ENCODE data around the gene PHACTR1. TPM values are rescaled to one million over a fixed set of nuclear protein-coding genes. Genes with fewer than 3 reads are reported as not detected.

PHACTR1 gene
- total RNA-seq, 1 experiment from 2014 or later = not detected

DNA sequence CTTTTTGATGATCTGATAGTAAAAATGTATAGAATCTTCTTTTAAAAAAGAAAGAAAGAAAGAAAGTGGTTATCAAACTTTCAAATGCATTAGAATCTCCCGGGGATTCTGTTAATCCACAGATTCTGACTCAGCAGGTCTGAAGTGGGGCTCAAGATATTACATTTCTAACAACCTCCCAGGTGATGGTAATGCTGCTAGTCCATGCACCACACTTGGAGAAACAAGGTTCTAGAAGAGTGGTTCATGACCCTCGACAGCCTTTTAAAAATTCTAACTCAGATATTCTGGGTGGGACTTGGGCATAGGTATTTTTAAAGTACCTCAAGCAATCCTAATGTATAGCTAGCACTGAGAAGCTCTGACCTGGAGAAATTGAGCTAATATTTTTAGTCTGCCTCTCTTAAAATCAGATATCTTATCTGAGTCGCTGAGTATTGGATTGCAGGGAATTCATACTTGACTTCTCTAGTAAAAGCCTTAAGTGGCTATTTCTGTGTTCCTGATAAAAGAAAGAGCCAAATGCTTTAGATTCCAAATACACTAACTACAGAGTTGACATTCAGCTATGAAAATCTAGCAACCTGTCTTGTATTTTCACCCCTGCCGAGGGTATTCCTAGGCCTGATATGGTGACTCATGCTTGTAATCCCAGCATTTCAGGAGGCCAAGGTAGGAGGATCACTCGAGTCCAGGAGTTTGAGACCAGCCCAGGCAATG, 252.4 kb downstream of the PHACTR1 start:
- ChIA-PET POLR2A (ENCODE audit: unreplicated experiment) (no interaction called here), CTCF (no interaction called here)
- ATAC-seq (no peak), DNase-seq (no peak)
- Histone ChIP-seq H3K79me2 (ENCODE audit: low read length) (no peaks in the 10 kb centered on the region), H3K4me1 (ENCODE audit: insufficient read depth, low read length) (no peaks in the 10 kb centered on the region), H3K4me2 (ENCODE audit: low read length) (no peak overlapping the region), H3K36me3 (ENCODE audit: low read depth, low read length) (no peaks in the 10 kb centered on the region), H3K4me3 (ENCODE audit: low read length) (no peak overlapping the region), H2AFZ (ENCODE audit: low read length) (no peak overlapping the region), H3K9me2 (replicated peaks; ENCODE audit: low read length) (no peaks in the 10 kb centered on the region), H3K27ac (ENCODE audit: low read length) (no peak overlapping the region), H3K9me3 (ENCODE audit: low read length) (no peaks in the 10 kb centered on the region), H3K27me3 (ENCODE audit: low read length) (peaks cover 74% of the 10 kb centered on the region), H3K9ac (ENCODE audit: low read length) (no peak overlapping the region), H4K20me1 (ENCODE audit: low read length) (no peaks in the 10 kb centered on the region), H3F3A (ENCODE audit: low read length, unreplicated experiment) (no peaks in the 10 kb centered on the region)
- TF ChIP-seq EZH2phosphoT487 (IDR thresholded peaks at IDR 0.05; ENCODE audit: borderline replicate concordance, low read length) (no peak), CTCF (conservative IDR thresholded peaks at IDR 0.05; ENCODE audit: low read depth, low read length) (no peak), EZH2 (IDR thresholded peaks at IDR 0.05; ENCODE audit: low read length, unreplicated experiment) (no peak)
- intact Hi-C loops (cut with micrococcal nuclease) = no loop called here
- no TSS peak for BruUV-seq (replicated peaks)

DNA sequence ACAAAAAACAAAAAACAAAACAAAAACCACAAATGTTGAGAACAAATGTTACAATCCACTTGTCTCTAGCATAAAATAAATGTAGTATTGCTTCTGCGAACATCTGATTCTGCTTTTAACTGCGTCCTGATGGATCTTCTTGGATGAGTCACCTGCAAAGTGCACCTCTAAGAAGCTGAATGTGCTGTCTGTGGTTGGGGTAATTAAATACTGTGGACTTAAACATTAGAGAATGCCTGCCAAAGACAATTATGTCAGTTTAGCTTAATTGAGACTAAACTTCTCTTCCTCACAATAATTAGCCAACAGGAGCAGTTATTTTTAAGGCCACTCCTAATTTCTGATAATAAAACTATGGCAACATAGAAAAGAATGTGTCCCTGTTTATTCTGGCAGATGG, 253.4 kb downstream of the PHACTR1 start:
- intact Hi-C loops (cut with micrococcal nuclease) = no loop called here
- H3K27me3 ChIP-seq (ENCODE audit: low read length) = peaks cover 78% of the 10 kb centered on the region
- BruUV-seq (replicated peaks) = no TSS peak
- ChIA-PET CTCF (no interaction called here), POLR2A (ENCODE audit: unreplicated experiment) (no interaction called here)
- no peaks in the 10 kb centered on the region for H3K36me3 ChIP-seq (ENCODE audit: low read depth, low read length)
- no peak overlapping the region for H3K4me3 ChIP-seq (ENCODE audit: low read length)
- H3K79me2 ChIP-seq (ENCODE audit: low read length) = no peaks in the 10 kb centered on the region
- H3F3A ChIP-seq (ENCODE audit: low read length, unreplicated experiment) = no peaks in the 10 kb centered on the region
- DNase-seq = no peak
- no peak overlapping the region for H3K9ac ChIP-seq (ENCODE audit: low read length)
- ATAC-seq = no peak
- TF ChIP-seq EZH2 (IDR thresholded peaks at IDR 0.05; ENCODE audit: low read length, unreplicated experiment) (no peak), CTCF (conservative IDR thresholded peaks at IDR 0.05; ENCODE audit: low read depth, low read length) (no peak), EZH2phosphoT487 (IDR thresholded peaks at IDR 0.05; ENCODE audit: borderline replicate concordance, low read length) (no peak)
- no peak overlapping the region for H3K27ac ChIP-seq (ENCODE audit: low read length)
- no peaks in the 10 kb centered on the region for H3K9me2 ChIP-seq (replicated peaks; ENCODE audit: low read length)
- no peaks in the 10 kb centered on the region for H4K20me1 ChIP-seq (ENCODE audit: low read length)
- no peak overlapping the region for H3K4me2 ChIP-seq (ENCODE audit: low read length)
- H2AFZ ChIP-seq (ENCODE audit: low read length) = no peak overlapping the region
- H3K4me1 ChIP-seq (ENCODE audit: insufficient read depth, low read length) = no peaks in the 10 kb centered on the region
- no peaks in the 10 kb centered on the region for H3K9me3 ChIP-seq (ENCODE audit: low read length)

GRCh38 chr6:12973386-12973785, 256.8 kb downstream of the PHACTR1 start:
- ChIA-PET POLR2A (ENCODE audit: unreplicated experiment) (no interaction called here), CTCF (no interaction called here)
- H3K4me2 ChIP-seq (ENCODE audit: low read length) = 0 out of 2 replicates have a peak overlapping the region, but pooled peaks have one; percentile 2
- H3K9me3 ChIP-seq (ENCODE audit: low read length) = no peaks in the 10 kb centered on the region
- H3K9me2 ChIP-seq (replicated peaks; ENCODE audit: low read length) = no peaks in the 10 kb centered on the region
- no peaks in the 10 kb centered on the region for H4K20me1 ChIP-seq (ENCODE audit: low read length)
- intact Hi-C loops (cut with micrococcal nuclease) = no loop called here
- H3K9ac ChIP-seq (ENCODE audit: low read length) = no peak overlapping the region
- H3K4me3 ChIP-seq (ENCODE audit: low read length) = no peak overlapping the region
- TF ChIP-seq CTCF (conservative IDR thresholded peaks at IDR 0.05; ENCODE audit: low read depth, low read length) (no peak), EZH2phosphoT487 (IDR thresholded peaks at IDR 0.05; ENCODE audit: borderline replicate concordance, low read length) (no peak)
- H2AFZ ChIP-seq (ENCODE audit: low read length) = no peak overlapping the region
- DNase-seq = peak; percentile 9
- no TSS peak for BruUV-seq (replicated peaks)
- no peak overlapping the region for H3K27ac ChIP-seq (ENCODE audit: low read length)
- H3K79me2 ChIP-seq (ENCODE audit: low read length) = no peaks in the 10 kb centered on the region
- H3K4me1 ChIP-seq (ENCODE audit: insufficient read depth, low read length) = no peaks in the 10 kb centered on the region
- H3K36me3 ChIP-seq (ENCODE audit: low read depth, low read length) = no peaks in the 10 kb centered on the region
- no peak for ATAC-seq
- peaks cover 79% of the 10 kb centered on the region for H3K27me3 ChIP-seq (ENCODE audit: low read length)
- no peaks in the 10 kb centered on the region for H3F3A ChIP-seq (ENCODE audit: low read length, unreplicated experiment)

All from PC-3 (cell line).